Measurements from ENCODE around the gene NR2C1.
"Not testable (repeated sequence)": the region's sequence is repeated elsewhere in the genome, so short reads cannot be mapped to it uniquely, and the experiment has no call there.

Gene NR2C1

DNA sequence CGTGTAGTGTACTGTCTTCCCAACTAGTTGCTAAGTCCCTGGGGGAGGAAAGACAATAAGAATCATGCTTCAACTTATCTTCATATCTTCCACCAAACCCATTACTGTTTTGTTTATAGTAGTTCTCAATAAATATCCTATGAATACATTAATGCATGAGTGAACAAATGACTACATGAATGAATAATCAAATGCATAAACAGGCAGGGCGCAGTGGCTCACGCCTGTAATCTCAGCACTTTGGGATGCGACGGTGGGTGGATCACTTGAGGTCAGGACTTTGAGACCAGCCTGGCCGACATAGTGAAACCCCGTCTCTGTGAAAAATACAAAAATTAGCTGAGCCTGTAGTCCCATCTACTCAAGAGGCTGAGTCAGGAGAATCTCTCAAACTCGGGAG is 32.1 kb upstream of the NR2C1 start:
- TF ChIP-seq Cebpa-rat (IDR thresholded peaks at IDR 0.05) = no peak
- Histone ChIP-seq H3K36me3 (peaks cover 16% of the 10 kb centered on the region; the same call in 1 of the 2 replicates), H3K9ac (no peak overlapping the region), H3K27me3 (no peaks in the 10 kb centered on the region), H3K4me1 (peaks cover 21% of the 10 kb centered on the region), H3K27ac (no peak overlapping the region), H3K4me3 (no peak overlapping the region), H3K9me3 (no peaks in the 10 kb centered on the region), H4K20me1 (no peaks in the 10 kb centered on the region), H3K4me2 (no peak overlapping the region)

DNA sequence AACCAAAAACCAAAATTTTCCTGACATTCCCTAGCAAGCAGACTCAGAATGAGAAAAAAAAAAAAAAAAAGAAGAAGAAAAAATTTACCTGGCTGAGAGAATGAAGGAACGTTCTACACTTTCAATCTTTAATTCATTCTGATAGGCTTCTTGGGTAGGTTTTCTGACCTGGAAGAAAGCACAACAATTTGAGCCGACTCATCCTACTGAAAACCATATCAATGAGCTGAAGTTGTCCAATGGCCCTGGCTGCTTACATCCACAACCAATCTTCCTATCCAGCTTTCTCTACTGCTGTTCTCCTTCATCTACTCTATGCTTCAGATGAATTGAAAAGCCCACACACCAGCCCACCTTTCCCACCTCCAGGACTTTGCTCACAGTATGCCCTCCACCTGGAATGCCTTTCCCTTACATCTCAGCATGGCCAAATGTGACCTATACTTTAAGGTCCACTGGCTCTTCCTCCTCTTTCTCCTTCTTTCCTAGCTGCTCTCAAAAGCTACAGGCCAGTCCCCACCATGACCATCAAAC is 31.6 kb upstream of the NR2C1 start:
- H3K27ac ChIP-seq = no peak overlapping the region
- H3K4me2 ChIP-seq = no peak overlapping the region
- peaks cover 19% of the 10 kb centered on the region; the same call in 1 of the 2 replicates for H3K36me3 ChIP-seq
- no peaks in the 10 kb centered on the region for H3K9me3 ChIP-seq
- no peak for TF ChIP-seq Cebpa-rat (IDR thresholded peaks at IDR 0.05)
- no peaks in the 10 kb centered on the region for H3K27me3 ChIP-seq
- H3K4me3 ChIP-seq = no peak overlapping the region
- no peaks in the 10 kb centered on the region for H4K20me1 ChIP-seq
- no peak overlapping the region for H3K9ac ChIP-seq
- peaks cover 21% of the 10 kb centered on the region for H3K4me1 ChIP-seq

DNA sequence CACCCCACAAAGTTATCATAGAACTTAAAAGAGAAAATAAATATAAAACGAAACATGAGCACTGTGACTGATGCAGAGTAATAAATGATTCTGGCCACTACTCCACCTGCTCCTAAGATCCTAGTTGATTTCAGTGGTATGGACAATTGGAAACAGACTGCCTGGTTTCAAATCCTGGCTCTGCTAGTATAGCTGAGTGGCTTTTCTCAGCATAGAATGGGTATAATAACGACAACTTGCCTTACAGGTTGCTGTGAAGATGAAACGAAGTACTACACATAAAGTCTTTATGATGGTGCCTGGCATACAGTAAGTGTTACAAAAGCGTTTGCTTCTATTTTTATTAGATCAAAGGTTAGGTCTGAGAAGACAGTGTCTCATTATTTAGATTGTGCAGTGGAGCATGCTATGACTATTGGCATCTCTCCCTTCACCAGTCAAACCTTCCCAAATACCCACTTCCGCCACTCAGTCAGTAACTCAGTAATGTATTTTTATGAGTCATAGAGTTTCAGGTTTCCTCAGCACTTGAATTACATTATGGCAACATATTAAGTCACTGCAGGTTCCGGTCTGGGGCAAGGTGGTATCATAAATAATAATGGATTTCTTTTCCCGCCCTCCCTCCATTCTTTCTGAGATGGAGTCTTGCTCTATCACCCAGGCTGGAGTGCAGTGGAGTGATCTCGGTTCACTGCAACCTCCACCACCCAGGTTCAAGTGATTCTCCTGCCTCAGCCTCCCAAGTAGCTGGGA is 29.7 kb upstream of the NR2C1 start:
- Histone ChIP-seq H3K27ac (no peak overlapping the region), H3K4me2 (peak overlapping the region; percentile 59), H3K27me3 (no peaks in the 10 kb centered on the region), H3K4me3 (no peak overlapping the region), H3K36me3 (peaks cover 22% of the 10 kb centered on the region), H3K9me3 (no peaks in the 10 kb centered on the region), H3K9ac (no peak overlapping the region), H3K4me1 (peaks cover 21% of the 10 kb centered on the region), H4K20me1 (no peaks in the 10 kb centered on the region)
- TF ChIP-seq Cebpa-rat (IDR thresholded peaks at IDR 0.05) = no peak

DNA sequence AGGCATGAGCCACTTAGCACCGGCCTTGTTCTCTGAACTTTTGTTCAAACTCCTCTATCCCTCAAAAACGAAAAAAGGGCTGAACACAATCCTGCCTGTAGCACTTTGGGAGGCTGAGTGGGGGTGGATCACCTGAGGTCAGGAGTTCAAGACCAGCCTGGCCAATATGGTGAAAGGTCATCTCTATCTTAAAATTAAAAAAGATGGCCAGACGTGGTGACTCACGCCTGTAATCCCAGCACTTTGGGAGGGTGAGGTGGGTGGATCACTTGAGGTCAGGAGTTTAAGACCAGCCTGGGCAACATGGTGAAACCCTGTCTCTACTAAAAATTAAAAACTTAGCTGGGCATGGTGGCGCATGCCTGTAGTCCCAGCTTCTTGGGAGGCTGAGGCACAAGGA is 28.5 kb upstream of the NR2C1 start:
- H3K9me3 ChIP-seq, H3K4me3 ChIP-seq, H3K27ac ChIP-seq, H3K4me2 ChIP-seq, H3K9ac ChIP-seq, H4K20me1 ChIP-seq, H3K27me3 ChIP-seq: not testable (repeated sequence)
- Histone ChIP-seq H3K4me1 (peaks cover 21% of the 10 kb centered on the region), H3K36me3 (peaks cover 22% of the 10 kb centered on the region)

DNA sequence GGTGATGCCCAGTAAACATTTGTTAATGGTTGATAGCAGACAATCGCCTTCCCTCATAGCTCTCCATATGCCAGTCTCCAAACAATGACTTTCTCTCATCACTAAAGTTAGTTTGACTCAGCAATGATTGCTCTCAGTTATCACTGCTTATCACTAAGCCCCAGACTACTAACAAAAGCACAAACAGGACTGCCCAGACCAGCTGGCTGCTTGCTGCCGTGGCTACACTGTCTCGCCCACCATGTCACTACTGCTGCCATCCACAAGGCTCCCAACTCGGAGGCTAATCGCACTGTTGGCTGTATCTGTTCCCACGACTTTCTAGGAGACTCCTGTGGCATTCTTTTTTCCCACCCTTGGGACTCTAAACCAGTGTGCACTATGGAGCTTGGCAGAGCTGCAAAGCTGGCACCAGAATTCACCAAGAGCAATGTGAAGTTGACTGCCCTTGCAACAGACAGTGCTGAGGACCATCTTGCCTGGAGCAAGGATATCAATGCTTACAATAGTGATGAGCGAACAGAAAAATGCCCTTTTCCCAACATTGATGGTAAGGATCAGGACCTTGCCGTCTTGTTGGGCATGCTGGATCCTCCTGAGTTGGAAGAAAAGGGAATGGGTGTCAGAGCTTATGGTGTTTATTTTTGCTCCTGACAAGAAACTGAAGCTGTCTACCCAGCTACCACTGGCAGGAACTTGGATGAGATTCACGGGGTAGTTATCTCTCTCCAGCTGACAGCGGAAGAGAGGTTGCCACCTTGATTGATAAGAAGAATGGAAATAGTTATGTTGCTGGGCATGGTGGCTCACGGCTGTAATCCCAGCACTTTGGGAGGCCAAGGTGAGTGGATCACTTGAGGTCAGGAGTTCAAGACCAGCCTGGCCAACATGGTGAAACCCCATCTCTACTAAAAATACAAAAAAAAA is 27.1 kb upstream of the NR2C1 start:
- TF ChIP-seq Cebpa-rat (IDR thresholded peaks at IDR 0.05) = no peak
- H3K4me1 ChIP-seq = peaks cover 27% of the 10 kb centered on the region
- H4K20me1 ChIP-seq = no peaks in the 10 kb centered on the region
- no peaks in the 10 kb centered on the region for H3K27me3 ChIP-seq
- H3K36me3 ChIP-seq = peaks cover 22% of the 10 kb centered on the region
- H3K4me3 ChIP-seq = no peak overlapping the region
- no peak overlapping the region for H3K27ac ChIP-seq
- no peak overlapping the region for H3K4me2 ChIP-seq
- no peak overlapping the region for H3K9ac ChIP-seq
- H3K9me3 ChIP-seq = no peaks in the 10 kb centered on the region

DNA sequence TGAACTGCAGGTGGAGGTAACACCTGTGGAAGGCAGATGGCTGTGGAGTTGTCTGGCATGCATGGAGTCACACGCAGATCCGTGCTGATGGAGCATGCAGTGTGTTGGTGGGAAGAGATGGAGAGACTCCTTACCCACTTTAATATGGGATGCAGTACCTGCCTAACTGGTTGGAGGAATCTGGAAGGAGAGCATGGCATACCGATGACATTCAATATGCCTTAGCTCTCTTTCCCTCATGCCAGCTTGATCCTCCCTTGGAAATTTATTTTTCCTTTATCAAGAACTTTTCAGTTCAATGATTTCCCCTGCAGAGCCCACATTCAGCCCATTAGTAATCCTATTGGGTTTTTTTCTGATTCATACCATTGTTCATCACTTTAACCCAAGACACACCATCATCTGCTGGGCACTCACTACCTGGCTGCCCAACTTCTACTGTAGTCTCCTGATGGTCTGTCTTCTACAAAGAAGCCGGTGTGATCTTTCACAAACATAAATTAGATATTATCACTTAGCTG is 25.9 kb upstream of the NR2C1 start:
- Histone ChIP-seq H3K27ac (no peak overlapping the region), H3K27me3 (no peaks in the 10 kb centered on the region), H3K4me2 (no peak overlapping the region), H3K9ac (no peak overlapping the region), H3K9me3 (no peaks in the 10 kb centered on the region), H3K36me3 (peaks cover 12% of the 10 kb centered on the region), H3K4me3 (no peak overlapping the region), H3K4me1 (peaks cover 27% of the 10 kb centered on the region), H4K20me1 (no peaks in the 10 kb centered on the region)
- TF ChIP-seq Cebpa-rat (IDR thresholded peaks at IDR 0.05) = no peak

DNA sequence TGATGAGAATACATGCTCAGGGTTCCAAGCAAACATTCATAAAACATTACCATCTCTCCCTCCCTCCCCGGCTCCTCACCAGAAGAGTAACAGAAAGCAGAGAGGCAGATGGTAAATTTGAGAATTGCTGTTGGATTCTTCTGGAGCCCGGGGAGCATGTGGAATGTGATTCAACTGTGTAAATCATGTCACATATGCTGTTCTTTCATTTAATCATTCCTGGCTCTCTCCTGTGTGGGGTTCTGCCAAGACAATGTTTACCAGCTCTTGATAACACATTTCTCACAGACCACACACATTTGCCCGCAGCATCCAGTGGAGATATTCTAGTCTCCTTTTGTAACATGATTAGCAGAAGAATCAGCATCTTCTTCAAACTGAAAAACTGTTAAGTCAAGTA is 23.4 kb upstream of the NR2C1 start:
- Histone ChIP-seq H3K9ac (no peak overlapping the region), H3K4me3 (no peak overlapping the region), H3K27me3 (no peaks in the 10 kb centered on the region), H3K4me1 (peaks cover 6% of the 10 kb centered on the region; the same call in 1 of the 2 replicates), H3K36me3 (peaks cover 18% of the 10 kb centered on the region), H3K4me2 (no peak overlapping the region), H3K9me3 (no peaks in the 10 kb centered on the region), H4K20me1 (no peaks in the 10 kb centered on the region), H3K27ac (no peak overlapping the region)
- no peak for TF ChIP-seq Cebpa-rat (IDR thresholded peaks at IDR 0.05)

DNA sequence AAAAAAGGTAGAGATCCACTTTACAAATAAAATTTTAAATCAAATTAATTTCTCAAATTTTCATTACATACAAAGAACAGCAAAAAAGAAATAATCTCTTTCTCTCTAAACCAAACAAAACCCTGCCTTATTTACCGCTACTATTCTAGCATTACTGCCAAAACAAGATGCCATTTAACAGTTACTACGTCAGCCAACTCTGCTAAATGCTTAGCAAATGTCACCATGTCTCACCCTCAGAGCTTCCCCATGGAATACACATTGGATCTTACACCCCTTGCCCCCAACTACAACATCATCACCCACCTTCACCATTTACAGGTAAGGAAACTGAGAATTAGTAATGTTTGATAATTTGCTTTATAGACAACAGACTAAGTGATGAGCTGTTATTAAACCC is 23.0 kb upstream of the NR2C1 start:
- peaks cover 6% of the 10 kb centered on the region; the same call in 1 of the 2 replicates for H3K4me1 ChIP-seq
- H3K36me3 ChIP-seq = peaks cover 18% of the 10 kb centered on the region
- TF ChIP-seq Cebpa-rat (IDR thresholded peaks at IDR 0.05) = no peak
- no peak overlapping the region for H3K27ac ChIP-seq
- no peaks in the 10 kb centered on the region for H3K27me3 ChIP-seq
- no peaks in the 10 kb centered on the region for H3K9me3 ChIP-seq
- no peak overlapping the region for H3K4me2 ChIP-seq
- no peak overlapping the region for H3K4me3 ChIP-seq
- no peak overlapping the region for H3K9ac ChIP-seq
- H4K20me1 ChIP-seq = no peaks in the 10 kb centered on the region

DNA sequence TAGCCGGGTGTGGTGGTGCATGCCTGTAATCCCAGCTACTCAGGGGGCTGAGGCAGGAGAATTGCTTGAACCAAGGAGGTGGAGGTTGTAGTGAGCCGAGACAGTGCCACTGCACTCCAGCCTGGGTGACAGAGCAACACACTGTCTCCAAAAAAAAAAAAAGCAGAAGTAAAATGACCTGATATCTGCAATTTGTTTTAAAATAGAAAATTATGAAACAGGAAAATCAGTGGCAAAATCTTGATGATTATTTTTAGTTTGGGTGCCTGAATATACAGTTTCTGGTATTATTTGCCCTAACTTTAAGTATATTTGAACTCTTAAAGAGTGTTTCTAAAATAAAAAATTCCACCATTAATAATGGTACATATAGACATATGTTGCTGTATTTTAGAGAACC is 22.4 kb upstream of the NR2C1 start:
- not testable (repeated sequence) for H3K9ac ChIP-seq

DNA sequence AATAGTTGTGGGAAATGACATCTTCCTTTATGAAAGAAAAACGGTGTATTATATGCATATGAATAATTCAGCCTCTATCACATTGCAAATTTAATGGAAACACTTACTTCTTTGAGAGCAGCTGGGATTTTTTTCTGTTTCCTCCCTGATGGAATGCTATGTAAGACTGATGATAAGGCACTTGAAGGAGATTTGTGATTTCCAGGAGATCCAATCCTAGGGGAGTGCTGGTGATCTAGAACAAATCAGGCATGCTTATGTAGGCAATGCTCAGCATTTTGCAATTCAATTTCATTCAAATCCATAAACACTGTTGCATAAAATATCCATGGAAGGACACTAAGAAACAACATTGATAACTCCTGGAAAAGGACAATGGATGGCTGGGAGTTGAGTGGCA is 16.0 kb upstream of the NR2C1 start:
- no peaks in the 10 kb centered on the region for H4K20me1 ChIP-seq
- H3K27me3 ChIP-seq = no peaks in the 10 kb centered on the region
- no peak overlapping the region for H3K4me2 ChIP-seq
- H3K9ac ChIP-seq = no peak overlapping the region
- no peaks in the 10 kb centered on the region for H3K9me3 ChIP-seq
- H3K36me3 ChIP-seq = peaks cover 12% of the 10 kb centered on the region; the same call in 1 of the 2 replicates
- H3K4me1 ChIP-seq = peaks cover 7% of the 10 kb centered on the region; the same call in 1 of the 2 replicates
- no peak for TF ChIP-seq Cebpa-rat (IDR thresholded peaks at IDR 0.05)
- no peak overlapping the region for H3K27ac ChIP-seq
- no peak overlapping the region for H3K4me3 ChIP-seq

More for the DNA sequence above, 22.4 kb upstream of the NR2C1 start:
- not testable (repeated sequence) for H3K27ac ChIP-seq, H3K9me3 ChIP-seq, H3K4me2 ChIP-seq, H3K4me3 ChIP-seq, H3K27me3 ChIP-seq, H4K20me1 ChIP-seq, H3K4me1 ChIP-seq
- H3K36me3 ChIP-seq = peaks cover 18% of the 10 kb centered on the region

Data from BLaER1 (cell line).